Stimulated activated CD4-positive, alpha-beta T cell treated with anti-CD3 and anti-CD28 coated beads, Interleukin-12 subunit alpha, Interleukin-12 subunit beta, amount 100 ng/mL, for 48 hours (primary cell): Measurements from ENCODE around the gene SIM1.

Source experiments
- DNase-seq, 3 donors: peaks; one replicate each; pipeline ENCODE4 v3.0.0-alpha.2; 2020; ENCODE audit warnings: low read depth in 2 of 3, low spot score in 1 of 3

Gene SIM1

DNA sequence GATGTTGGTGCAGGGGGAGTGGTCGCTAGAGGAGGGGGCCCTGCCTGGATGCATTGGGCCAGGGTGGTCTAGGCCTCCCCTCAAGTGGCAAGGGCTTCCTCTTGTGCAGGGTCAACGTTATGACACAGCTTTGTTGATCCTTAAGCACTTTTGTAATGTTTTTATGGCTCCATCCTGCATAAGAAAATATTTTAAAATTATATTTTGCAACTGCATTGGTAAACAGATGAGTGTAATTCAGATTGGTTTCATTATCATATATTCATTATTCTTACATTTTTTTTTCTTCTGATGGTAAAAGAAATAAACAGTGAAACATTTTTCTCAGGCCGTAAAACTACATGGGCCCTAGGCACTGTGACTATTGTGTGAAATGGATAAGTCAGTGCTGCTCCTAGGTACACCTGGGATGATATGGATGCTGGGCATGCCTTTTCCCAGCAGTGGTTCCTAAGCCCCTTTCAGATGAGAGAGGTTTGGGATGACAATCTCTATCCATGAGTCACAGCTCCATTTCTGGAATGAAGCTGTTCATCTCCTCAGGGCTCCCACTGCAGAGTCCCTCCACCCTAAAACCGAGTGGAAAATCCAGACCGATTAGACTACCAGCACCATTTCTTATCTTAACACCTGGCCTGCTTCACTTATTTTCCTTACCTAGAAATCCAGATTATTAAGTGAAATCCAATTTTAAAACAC, 5.8 kb upstream of the SIM1 start:
- no peak for DNase-seq

GRCh38 chr6:100469101-100469859, 4.6 kb upstream of the SIM1 start:
- DNase-seq = no peak

- DNase-seq = no peak
These were observed 3.4 kb upstream of the SIM1 start for GRCh38 chr6:100468016-100468622.

- DNase-seq = no peak
These were observed 2.7 kb upstream of the SIM1 start for GRCh38 chr6:100467129-100468015.

DNA sequence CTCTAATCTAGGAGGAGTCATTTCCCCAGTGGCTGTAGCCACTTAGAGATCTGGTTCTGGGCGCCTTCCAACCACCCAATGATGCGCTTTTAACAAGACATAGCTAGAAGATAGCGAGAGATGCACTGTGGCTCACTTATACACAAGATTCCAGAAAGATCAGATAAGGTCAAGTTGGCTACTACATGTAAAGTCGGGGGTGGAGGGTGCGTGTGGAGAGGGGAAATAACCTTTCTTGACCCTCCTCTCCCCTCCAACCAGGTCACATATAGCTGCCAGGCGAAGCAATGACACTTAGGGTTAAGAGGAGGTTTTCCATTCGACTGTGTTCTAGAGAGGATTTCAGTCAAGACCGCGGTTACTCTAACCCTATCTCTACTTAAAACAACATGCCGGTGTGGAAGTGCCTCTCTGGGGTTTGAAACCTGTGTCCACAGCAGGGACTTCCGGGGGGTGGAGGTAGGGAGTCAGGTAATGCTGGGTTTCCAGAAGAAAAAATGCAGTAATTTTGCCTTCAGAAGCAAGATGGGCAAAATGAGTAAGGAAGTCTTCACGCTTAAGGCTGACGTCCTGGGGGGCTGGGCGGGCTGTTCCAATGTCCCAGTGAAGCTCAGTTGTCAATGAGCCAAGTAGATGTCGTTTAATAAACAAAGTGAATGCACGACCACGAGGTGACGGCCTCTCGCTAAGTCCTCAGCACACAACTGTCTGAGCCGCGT, 1.8 kb upstream of the SIM1 start:
- no peak for DNase-seq

DNA sequence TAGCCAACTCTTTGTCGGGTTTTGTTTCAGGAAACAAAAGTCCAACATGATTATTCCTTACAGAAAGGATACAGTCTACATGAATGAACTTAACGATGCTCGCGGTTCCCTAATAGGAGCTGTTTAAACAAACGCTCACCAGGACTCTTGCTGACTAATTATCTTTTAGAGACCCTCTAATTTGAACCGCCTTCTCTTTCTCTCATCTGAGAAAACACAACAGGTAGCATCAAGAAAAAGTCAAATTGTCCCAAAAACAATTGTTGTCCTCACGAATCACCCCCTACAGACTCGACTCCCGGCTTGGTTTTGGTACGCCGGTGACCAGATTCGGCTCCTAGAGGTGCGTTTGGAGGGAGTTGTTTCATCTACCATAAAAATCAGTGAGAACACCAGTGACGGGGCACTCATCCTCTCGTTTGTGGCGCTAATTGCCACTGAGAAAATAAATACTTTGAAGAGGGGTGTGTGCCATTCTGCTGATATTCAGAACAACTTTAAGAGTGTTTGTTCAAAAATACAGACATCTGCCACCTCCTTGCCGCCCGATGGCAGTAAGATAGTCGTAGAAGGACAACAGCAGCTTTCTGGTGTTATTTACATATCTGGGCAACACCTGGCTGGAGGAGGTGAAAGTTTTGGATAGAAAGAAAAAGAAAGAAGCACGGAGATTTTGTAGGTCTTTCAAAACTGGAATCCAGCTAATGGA, 1.1 kb upstream of the SIM1 start:
- no peak for DNase-seq

DNA sequence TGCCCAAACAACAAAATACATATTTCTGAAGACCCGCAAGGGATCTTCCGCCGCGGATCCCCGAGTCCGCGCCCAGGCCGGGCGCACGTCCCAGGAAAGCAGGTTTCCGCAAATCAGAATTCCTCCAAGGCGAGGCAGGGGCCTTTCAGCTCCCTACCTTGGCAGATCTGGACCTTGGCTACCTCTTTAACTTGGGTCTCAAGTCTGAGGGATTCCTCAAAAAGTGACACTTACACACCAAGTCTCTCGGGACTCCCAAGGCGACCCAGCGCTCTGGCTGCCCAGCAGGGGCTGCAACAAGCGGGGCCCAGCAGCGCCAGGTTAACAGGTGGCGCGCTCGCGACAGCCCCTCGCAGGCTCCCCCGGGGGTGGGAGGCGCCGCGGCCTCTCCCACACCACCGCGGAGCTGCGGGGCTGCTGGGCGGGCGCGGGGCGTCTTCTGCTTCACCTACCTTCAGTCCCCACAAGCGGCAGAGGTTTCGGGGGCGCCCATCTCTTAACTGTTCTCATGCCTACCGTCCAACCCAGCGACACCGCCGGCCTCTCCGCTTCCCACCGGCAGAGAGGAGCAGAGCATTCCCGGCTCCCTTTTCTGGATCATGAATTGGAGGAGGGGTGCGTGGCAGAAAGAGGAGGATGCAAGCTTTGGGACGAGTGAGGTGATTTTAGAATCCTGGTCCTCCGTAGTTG, 414 bp downstream of the SIM1 start:
- DNase-seq = no peak

DNA sequence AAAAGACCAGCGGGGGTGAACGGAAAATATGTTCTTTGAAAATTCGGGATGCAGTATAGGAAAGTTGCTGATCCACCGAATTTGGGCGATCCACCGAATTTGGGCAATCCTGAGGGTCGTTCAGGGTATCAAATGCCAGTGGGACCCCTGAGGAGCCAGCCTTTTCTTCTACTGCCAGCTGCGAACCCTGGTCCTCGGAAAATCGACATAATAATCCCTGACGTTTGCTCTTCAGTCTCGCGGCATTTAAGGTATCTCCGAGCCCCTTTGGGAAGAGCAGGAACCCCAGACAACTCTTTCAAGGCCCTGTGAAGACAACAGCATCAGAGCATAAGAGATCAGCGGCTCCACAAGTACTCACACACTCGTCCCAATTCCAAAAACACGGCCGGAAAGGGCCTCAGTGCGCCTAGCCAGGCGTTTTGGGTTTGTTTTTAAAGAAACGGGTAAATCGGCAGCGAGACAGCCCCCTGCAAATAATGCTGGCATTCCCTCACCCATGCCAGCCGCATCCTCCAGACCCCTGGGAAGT, 1.0 kb downstream of the SIM1 start:
- no peak for DNase-seq

- no peak for DNase-seq
These were observed 1.8 kb downstream of the SIM1 start for GRCh38 chr6:100462706-100463629.

DNA sequence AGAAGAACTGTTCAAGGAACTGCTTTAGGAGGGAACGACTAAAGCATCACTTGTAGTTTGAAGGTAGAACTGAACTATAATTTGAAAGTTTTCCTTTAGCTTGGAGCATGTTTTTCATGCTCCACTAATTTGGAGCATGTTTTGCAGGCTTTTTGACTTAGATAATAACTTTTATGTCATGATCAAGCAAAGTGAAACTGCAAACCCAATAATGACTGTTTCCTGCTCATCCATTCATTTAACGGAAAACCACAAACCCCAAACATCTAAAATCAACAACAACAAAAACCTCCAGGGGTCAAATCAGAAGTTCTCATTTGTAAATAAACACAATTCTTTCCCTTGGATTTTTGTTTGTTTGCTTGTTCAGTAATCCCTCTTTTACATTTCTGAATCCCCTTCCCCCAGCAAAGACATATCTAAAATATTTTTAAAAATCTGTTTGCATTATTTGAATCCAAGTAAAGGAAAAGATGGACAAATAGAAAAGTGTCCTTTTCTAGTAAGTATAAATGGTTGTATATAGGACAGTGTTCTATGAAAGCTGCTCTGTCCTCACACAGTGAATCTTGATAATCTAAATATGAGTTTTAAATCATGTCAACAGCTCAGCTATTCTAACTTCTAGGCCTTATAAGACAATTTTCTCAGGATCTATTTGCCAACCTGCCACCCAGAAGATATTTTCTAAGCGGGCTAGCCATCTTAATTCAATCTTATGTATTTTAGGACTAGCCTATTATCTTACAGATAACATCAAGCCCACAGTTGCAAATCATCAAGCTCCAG, 2.6 kb downstream of the SIM1 start:
- no peak for DNase-seq

- no peak for DNase-seq
These were observed 3.3 kb downstream of the SIM1 start for GRCh38 chr6:100461278-100461916.

- DNase-seq = no peak
These were observed 4.0 kb downstream of the SIM1 start for GRCh38 chr6:100460650-100461204.

GRCh38 chr6:100459592-100460184, 5.0 kb downstream of the SIM1 start:
- no peak for DNase-seq

GRCh38 chr6:100458841-100459591, 5.7 kb downstream of the SIM1 start:
- DNase-seq = no peak

DNA sequence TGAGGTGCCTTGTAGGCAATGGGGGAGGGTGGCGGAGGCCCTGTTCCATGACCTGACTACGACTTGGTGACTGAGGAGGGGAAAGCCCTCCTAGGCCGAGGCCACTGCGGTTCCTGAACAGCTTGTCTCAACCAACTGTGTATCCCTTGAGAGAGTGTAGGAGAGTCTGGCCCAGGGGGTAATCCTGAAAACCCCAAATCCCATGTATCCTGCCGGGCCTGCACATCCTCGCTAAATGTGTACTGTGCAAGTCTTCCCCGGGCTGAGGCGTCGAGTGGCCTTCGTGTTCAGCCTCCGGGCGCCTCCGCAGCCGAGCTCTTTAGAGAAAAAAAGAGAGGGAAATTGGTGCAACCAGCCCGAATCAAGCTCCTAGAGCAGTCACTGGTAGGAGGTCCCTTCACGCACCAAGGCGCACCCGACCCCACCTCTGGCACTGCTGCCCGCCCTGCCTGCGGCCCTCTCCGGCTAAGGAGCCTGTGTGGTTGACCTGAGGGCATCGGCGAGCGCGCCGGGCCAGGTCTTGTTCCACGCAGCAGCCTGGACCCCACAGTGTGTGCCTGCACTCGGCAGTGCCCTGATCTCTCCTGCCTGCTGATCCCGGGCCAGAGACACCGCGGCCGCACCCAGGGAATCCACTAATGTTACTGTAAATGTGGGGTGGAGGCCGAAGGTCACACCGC, 7.3 kb downstream of the SIM1 start:
- DNase-seq = no peak
